H1 (cell line): Measurements from ENCODE around the gene CDCA3. TPM values are rescaled to one million over a fixed set of nuclear protein-coding genes. Genes with fewer than 3 reads are reported as not detected.

Experiments used
- CBX5 ChIP-seq: fragments of 300-800, 300-1000 bp; sonication (generic); IDR thresholded peaks from 2 replicates; pipeline ENCODE4 v1.7.1; 2016; ENCODE audit warnings: antibody characterized with exemption, low read length, low read depth
- CBX8 ChIP-seq: fragments of 300-800, 300-1000 bp; sonication (generic); IDR thresholded peaks from 2 replicates; pipeline ENCODE4 v1.7.1; 2016; ENCODE audit warnings: low read depth, low read length, borderline replicate concordance
- CHD1 ChIP-seq: IDR thresholded peaks from 2 replicates; pipeline ENCODE4 v1.6.1; 2012; ENCODE audit warnings: low read depth, low read length, improper control_type of control experiment
- CHD2 ChIP-seq: IDR thresholded peaks from 2 replicates; pipeline ENCODE4 v1.6.1; 2012; ENCODE audit warnings: low read length, improper control_type of control experiment
- FOSL1 ChIP-seq: IDR thresholded peaks from 2 replicates; pipeline ENCODE4 v1.6.1; 2011; ENCODE audit warnings: mild to moderate bottlenecking, low read depth, low read length, moderate library complexity; ENCODE audit not compliant: insufficient read depth
- GTF2F1 ChIP-seq: IDR thresholded peaks from 2 replicates; pipeline ENCODE4 v1.6.1; 2012; ENCODE audit warnings: low read depth, low read length, improper control_type of control experiment, borderline replicate concordance
- JUN ChIP-seq: IDR thresholded peaks from 2 replicates; pipeline ENCODE4 v1.6.1; 2011; ENCODE audit warnings: low read depth, mild to moderate bottlenecking, improper control_type of control experiment, low read length
- KDM1A ChIP-seq: fragments of 200-600, 300-600 bp; sonication (generic); IDR thresholded peaks from 2 replicates; pipeline ENCODE4 v1.7.1; 2016; ENCODE audit warnings: mild to moderate bottlenecking, low read length, borderline replicate concordance
- MAFK ChIP-seq: IDR thresholded peaks from 2 replicates; pipeline ENCODE4 v1.6.1; 2012; ENCODE audit warnings: low read depth, mild to moderate bottlenecking, improper control_type of control experiment, low read length
- NANOG ChIP-seq: IDR thresholded peaks from 2 replicates; pipeline ENCODE4 v1.6.1; 2011; ENCODE audit warnings: low read length, low read depth, mild to moderate bottlenecking, inconsistent platforms; ENCODE audit not compliant: insufficient read depth, poor library complexity, severe bottlenecking
- PHF8 ChIP-seq: fragments of 200-600 bp; sonication (generic); conservative IDR thresholded peaks from 2 replicates; pipeline ENCODE4 v1.7.1; 2012; ENCODE audit warnings: low read depth, mild to moderate bottlenecking, inconsistent platforms, low read length, moderate library complexity
- POU5F1 ChIP-seq: IDR thresholded peaks from 2 replicates; pipeline ENCODE4 v1.6.1; 2011; ENCODE audit warnings: low read depth, mild to moderate bottlenecking, low read length, moderate library complexity
- RFX5 ChIP-seq: IDR thresholded peaks from 2 replicates; pipeline ENCODE4 v1.6.1; 2011; ENCODE audit warnings: low read depth, low read length, improper control_type of control experiment, borderline replicate concordance
- RXRA ChIP-seq: IDR thresholded peaks from 2 replicates; pipeline ENCODE4 v1.6.1; 2011; ENCODE audit warnings: low read depth, mild to moderate bottlenecking, low read length, moderate library complexity; ENCODE audit not compliant: insufficient read depth
- SAP30 ChIP-seq: fragments of 300-600 bp; sonication (generic); IDR thresholded peaks from 2 replicates; pipeline ENCODE4 v1.7.1; 2012; ENCODE audit warnings: low read length, moderate library complexity, mild to moderate bottlenecking, inconsistent platforms; ENCODE audit not compliant: insufficient read depth, insufficient replicate concordance
- SIX5 ChIP-seq: IDR thresholded peaks from 2 replicates; pipeline ENCODE4 v1.6.1; 2011; ENCODE audit warnings: mild to moderate bottlenecking, low read depth, low read length
- SP1 ChIP-seq: IDR thresholded peaks from 2 replicates; pipeline ENCODE4 v1.6.1; 2011; ENCODE audit warnings: low read depth, low read length
- SP4 ChIP-seq: IDR thresholded peaks from 2 replicates; pipeline ENCODE4 v1.6.1; 2012; ENCODE audit warnings: low read length, inconsistent platforms
- SRF ChIP-seq: IDR thresholded peaks from 2 replicates; pipeline ENCODE4 v1.6.1; 2011; ENCODE audit warnings: mild to moderate bottlenecking, low read depth, low read length, moderate library complexity
- TCF12 ChIP-seq: IDR thresholded peaks from 2 replicates; pipeline ENCODE4 v1.6.1; 2011; ENCODE audit warnings: low read depth, mild to moderate bottlenecking, low read length
- polyA plus RNA-seq, 7 experiments: library from polyadenylated mRNA; depleted of rRNA in 3 of 7; stranded (reverse) in 5 of 7; unstranded in 2 of 7; fragments of >200 nt in 5 of 7; fragments of 200-250 nt in 2 of 7; gene quantifications; 1 replicate in 5 of 7; 2 replicates in 1 of 7; 4 replicates in 1 of 7; pipeline versions ENCODE4 v1.2.1 to v1.2.3, GENCODE V29; 2011 to 2013; ENCODE audit warnings: missing spikeins in 2 of 7, mixed read lengths in 2 of 7
- total RNA-seq: library from RNA; stranded (reverse); fragmentation: NEBNext Ultra II Directional; extraction: Animal tissue kit (Norgen Biotek cat#: 25700); gene quantifications from 2 replicates; pipeline ENCODE4 v1.2.1, GENCODE V29; 2021
- TF ChIP-seq, protein P1 (sequence below): IDR thresholded peaks from 2 replicates; pipeline ENCODE4 v1.6.1; 2011; ENCODE audit warnings: low read depth, mild to moderate bottlenecking, low read length; ENCODE audit not compliant: insufficient read depth
- TF ChIP-seq, protein P2 (sequence below): IDR thresholded peaks from 2 replicates; pipeline ENCODE4 v1.6.1; 2011; ENCODE audit warnings: low read length, improper control_type of control experiment

The CDCA3 gene
- total and polyA plus RNA-seq, 2 of the 8 experiments (the other 6 are each of a cell fraction or from before 2014, with no cell fraction given) = 47.7 to 71.2 TPM

DNA sequence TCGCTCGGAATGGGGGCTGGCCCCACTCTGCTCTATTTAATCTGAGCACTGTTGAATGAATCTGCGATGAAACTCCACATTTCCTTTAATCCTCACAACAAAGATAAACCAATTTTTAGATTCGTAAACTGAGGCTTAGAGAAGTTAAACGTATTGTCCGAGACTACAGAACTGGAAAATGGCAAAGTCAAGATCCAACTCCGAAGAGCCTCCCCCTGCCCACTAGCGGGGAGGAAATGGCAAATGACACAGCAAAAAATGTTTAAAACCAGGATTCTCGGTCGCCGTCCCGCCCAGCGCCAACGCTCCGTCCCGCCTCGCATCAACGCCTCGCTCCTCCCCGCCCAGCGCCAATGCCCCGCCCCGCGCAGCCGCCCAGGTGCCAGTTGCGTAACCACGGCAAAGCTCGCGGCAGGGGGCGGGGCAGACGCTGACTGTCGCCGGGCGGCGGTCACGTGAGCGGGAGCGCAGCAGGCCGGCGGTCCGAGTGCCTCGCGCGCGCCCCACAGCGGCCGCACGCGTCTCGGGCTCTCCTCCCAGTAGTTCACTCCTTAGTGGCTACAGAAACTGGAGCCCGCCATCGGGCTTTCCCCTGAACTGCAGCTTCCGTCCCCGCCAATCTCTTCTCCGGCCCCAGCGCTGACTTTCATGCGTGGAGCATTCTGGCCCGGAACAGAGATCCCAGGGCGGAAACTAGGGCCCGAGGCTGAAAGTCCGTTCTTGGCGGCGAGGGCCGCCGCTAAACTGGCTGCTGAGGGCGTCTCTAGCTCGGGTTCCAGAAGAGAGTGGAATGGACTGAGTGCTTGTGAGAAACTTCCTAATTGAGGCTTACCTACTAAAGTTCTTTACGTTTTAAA, 39.9 kb upstream of the CDCA3 start (continued):
- TF ChIP-seq CHD2 = peak; percentile 8; the same call in 1 of the 2 replicates
- peak; percentile 38; the same call in 1 of the 2 replicates for TF ChIP-seq PHF8
- no peak for TF ChIP-seq CBX5
- TF ChIP-seq, protein P1, sequence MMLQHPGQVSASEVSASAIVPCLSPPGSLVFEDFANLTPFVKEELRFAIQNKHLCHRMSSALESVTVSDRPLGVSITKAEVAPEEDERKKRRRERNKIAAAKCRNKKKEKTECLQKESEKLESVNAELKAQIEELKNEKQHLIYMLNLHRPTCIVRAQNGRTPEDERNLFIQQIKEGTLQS = peak; percentile 89
- TF ChIP-seq, protein P2, sequence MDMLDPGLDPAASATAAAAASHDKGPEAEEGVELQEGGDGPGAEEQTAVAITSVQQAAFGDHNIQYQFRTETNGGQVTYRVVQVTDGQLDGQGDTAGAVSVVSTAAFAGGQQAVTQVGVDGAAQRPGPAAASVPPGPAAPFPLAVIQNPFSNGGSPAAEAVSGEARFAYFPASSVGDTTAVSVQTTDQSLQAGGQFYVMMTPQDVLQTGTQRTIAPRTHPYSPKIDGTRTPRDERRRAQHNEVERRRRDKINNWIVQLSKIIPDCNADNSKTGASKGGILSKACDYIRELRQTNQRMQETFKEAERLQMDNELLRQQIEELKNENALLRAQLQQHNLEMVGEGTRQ = peak; percentile 96
- TF ChIP-seq KDM1A = no peak
- TF ChIP-seq FOSL1 = no peak
- peak; percentile 57; the same call in 1 of the 2 replicates for TF ChIP-seq SP1
- TF ChIP-seq CBX8 = no peak
- no peak for TF ChIP-seq SIX5
- peak; percentile 46 for TF ChIP-seq NANOG
- TF ChIP-seq TCF12 = peak; percentile 86; the same call in 1 of the 2 replicates
- TF ChIP-seq CHD1 = no peak
- TF ChIP-seq RFX5 = no peak
- no peak for TF ChIP-seq RXRA
- TF ChIP-seq POU5F1 = no peak
- peak; percentile 93; the same call in 1 of the 2 replicates for TF ChIP-seq SP4
- TF ChIP-seq SAP30 = no peak
- TF ChIP-seq GTF2F1 = no peak
- TF ChIP-seq MAFK = peak; percentile 90
- TF ChIP-seq JUN = no peak
- TF ChIP-seq SRF = no peak
